ENCODE results near the gene ERICH4.
"Not testable (repeated sequence)": the region's sequence is repeated elsewhere in the genome, so short reads cannot be mapped to it uniquely, and the experiment has no call there.

ERICH4 gene

DNA sequence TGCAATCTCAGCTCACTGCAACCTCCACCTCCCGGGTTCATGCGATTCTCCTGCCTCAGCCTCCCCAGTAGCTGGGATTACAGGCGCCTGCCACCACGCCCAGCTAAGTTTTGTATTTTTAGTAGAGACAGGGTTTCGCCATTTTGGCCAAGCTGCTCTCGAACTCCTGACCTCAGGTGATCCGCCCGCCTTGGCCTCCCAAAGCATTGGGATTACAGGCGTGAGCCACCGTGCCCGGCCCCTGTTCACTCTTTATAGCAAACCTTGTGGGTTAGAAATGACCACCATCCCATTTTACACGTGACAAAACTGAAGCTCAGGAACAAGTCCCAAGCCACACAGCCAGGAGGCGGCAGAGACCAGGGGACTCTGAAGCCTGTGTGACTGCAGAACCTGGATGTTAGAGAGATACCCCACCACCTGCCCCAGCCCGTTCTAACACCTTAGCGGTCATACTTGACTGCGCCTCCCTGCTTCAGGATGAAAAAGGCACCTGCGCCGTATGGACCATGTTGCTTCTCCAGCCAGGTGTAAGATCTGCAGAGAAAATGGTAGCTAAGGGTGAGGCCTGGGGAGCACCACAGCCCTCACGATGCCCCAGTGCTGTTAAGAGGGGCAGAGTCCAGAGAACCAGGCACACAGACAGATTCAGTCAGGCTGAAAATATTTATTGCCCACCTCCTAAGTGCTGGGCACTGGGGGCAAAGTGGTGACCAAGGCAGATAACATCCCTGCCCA is 6.9 kb upstream of the ERICH4 start:
- DNase-seq (ENCODE audit: low read depth) = no peak

DNA sequence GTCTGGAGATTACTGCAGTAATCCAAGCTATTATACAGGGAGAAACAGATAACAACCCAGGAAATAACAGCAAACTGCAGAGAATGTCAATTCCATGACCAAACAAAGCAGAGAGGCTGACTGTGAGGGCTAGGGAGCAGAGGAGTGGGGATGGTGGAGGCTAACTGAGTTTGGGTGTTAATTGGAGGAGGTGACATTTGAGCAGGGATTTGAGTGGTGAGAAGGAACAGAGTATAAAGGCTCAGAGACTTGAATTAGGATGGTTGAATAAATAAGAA is 6.3 kb upstream of the ERICH4 start:
- no peak for DNase-seq (ENCODE audit: low read depth)

DNA sequence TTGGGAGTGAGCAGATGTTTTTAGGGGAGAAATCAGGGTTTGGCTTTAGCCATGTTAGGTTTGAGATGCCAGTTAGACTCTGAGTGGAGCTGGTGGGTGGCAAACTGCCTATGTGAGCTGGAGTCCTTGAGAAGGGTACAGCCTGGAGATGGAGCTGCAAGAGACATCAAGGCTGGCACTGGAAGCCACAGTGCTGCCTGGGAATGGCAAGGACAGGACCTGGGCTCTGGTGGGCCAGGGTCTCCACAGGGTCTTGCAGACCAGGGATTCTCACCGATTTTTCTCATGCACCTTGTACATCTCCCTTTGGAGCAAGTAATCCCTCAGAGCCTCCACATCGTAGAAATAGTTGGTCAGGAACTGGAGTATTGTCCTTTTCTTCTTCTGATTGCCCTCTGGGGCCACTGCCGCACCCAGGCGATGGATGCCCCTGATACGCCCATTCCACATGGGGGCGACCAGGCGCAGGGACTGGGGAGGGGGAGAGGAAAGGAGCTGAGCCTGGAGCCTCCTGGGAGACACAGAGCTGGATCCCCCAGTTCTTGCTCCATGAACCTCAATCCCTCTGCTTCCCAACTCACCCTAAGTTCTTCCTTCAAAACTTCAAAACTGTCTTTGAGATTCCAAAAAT is 4.9 kb upstream of the ERICH4 start:
- DNase-seq (ENCODE audit: low read depth) = no peak

DNA sequence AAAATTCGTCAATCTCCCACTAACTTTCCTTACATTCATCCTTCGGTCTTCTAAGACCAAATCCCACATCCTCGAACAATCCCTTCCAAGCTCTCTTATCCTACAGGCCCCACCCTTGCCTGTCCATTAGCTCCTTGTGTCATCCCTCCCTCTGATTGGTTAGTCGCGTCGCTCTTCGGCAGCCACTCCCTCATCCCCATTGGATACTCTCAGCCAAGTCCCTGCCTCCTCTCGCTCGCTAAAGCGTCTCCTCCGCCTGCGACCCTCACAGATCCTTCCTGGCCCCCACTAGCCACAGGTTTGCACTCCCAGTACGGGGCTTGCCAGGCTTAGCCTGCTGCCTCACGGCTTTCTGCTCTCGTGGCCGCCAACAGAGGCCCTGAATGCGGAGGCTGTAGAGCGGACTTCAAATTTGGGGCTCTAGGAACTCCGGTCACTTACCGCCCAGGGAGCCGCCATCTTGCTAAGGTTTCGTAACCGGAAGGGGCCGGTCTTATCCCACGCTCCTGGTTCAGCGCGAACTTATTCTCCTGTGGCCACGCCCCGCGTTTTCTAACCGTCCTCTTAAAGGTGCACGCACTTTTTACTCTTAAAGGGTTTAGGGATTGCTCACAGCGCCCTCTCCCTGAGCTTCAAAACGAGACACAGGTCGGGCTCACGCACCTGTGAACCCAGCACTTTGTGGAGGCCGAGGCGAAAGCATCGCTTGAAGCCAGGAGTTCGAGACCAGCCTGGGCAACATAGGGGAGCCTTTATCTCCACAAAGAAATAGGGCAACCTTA is 3.3 kb upstream of the ERICH4 start, which contains the start of gene DMAC2:
Gene DMAC2 (minus strand): TSS at position 472 of the 782 bp plus-strand sequence. CDS start 13 bp downstream, at position 459.
- DNase-seq (ENCODE audit: low read depth) = peak; percentile 94

DNA sequence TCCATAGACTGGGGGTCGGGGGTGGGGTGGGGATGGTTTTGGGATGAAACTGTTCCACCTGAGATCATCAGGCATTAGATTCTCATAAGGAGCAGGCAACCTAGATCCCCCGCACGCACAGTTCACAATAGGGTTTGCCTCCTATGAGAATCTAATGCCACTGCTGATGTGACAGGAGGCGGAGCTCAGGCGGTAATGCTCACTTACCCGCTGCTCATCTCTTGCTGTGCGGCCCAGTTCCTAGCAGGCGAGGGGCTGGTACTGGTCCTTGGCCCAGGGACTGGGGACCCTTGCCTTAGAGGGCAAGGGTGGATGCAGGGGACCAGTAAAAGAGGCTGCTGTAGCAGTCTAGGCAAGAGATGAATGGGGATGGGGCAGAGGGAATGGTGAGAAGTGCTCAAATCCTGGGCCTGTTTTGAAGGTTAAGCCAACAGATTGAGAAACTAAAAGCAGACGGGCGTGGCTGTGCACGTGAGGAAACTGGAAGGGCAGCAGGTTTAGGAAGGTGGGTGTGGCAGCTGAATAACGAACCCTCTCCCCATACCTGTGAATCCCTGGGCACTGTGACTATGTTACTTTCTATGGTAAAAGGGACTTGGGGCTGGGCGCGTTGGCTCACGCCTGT is 1.5 kb upstream of the ERICH4 start:
- no peak for DNase-seq (ENCODE audit: low read depth)

DNA sequence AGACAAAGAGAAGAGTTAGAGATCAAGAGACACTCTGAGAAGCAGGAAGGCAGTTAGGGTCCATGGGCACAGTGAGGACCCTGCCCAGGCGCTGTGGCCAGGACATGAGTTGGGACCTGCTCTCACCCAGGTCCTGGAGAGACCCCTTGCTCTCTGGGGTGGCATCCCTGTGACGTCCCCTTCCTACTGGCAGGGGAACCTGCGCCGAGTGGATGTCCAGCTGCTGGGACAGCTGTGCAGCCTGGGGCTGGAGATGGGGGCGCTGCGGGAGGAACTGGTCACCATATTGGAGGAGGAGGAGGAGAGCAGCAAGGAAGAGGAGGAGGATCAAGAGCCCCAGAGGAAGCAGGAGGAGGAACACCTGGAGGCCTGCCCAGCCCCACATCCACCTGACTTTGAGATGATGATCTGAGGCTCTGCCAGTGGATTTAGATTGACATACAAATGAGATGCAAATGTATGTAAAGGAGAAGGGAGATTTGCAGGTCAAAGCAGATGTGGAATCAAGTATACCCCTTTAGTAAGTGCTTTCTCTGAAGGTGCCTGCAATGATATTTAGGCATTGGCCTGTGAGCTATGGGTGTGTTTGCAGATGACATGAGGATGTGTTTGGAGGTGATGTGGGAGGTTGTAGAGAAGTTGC is 978 bp downstream of the ERICH4 start:
- DNase-seq (ENCODE audit: low read depth) = no peak

DNA sequence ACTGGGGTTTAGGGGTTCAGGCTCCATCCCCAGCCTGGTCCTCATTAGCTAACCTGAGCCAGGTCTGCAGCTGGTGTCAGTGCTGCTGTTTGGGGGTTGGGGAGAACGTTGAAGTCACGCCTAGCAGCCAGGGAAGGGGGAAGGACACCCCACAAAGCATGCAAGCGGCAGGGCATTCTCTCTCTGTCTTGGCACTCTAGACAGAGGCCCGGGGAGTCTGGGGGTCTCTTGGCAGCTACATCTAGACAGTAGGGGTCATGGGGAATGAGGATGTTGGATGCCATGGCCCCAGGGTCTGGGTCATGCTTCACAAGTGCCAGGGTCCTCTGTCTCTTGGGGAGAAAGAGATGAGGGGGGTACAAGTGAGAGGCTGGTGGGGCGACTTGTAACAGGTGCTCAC is 2.6 kb downstream of the ERICH4 start:
- no peak for DNase-seq (ENCODE audit: low read depth)

DNA sequence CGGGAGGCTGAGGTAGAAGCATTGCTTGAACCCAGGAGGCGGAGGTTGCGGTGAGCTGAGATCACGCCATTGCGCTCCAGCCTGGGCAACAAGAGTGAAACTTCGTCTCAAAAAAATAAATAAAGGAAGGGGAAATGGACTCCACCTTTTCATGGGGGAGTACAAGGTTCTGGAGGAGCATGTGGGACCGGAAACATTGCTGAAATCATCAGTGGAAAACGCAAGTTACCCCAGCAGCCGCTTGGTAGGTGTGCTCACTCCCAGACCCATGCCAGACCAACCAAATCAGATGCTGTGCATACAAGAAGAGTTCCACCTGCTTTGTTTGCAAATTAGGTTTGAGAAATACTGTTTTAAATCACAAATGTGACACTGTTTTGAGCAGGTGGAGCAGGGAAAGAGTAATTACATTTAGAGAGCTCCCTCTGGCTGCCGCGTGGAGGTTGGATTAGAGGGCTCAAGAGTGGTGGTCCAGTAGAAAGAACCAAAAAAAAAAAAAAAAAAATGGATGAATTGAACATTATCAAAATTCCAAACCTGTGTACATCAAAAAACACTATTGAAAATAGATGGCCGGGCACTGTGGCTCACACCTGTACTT is 4.9 kb downstream of the ERICH4 start:
- DNase-seq (ENCODE audit: low read depth) = no peak

DNA sequence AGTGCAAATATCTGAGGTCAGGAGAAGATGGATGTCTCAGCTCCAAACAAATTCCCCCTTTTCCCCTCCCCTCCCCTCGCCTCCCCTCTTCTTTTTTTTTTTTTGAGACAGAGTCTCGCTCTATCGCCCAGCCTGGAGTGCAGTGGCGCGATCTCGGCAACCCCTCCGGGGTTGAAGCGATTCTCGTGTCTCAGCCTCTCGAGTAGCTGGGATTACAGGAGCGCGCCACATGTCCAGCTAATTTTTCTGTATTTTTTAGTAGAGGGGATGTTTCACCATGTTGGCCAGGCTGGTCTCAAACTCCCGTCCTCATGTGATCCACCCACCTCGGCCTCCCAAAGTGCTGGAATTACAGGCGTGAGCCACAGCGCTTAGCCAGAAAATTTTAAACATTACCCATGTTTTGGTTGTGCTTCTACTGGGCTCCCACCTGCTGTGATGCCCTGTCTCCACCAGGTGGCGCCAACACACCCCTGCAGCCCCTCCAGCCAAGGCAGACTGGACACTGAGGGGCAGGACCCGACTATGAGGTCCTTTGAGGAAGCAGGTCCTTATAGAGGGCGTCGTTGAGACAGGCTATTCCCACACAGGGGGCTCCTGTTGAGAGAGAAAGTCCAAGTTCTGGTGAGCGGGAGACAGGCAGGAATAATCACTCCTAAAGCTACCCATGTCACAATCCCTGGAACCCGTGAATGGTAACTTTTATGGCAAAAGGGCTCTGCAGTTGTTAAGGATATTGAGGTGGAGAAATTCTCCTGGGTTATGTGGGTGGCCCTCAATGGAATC is 6.3 kb downstream of the ERICH4 start:
- DNase-seq (ENCODE audit: low read depth) = peak; percentile 64

DNA sequence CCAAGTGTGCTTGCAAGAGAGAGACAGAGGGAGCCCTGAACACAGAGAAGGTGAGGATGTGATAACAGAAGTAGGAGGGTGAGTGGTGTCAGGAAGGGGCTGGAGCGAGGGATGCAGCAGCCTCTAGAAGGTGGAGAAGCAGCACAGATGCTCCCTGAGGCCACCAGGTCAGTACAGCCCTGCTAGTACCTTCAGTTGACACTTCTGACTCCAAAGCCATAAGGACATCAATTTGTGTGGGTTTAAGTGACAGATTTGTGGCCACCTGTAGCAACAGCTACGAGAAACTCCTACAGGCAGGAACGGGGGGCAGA is 6.9 kb downstream of the ERICH4 start:
- no peak for DNase-seq (ENCODE audit: low read depth)

DNA sequence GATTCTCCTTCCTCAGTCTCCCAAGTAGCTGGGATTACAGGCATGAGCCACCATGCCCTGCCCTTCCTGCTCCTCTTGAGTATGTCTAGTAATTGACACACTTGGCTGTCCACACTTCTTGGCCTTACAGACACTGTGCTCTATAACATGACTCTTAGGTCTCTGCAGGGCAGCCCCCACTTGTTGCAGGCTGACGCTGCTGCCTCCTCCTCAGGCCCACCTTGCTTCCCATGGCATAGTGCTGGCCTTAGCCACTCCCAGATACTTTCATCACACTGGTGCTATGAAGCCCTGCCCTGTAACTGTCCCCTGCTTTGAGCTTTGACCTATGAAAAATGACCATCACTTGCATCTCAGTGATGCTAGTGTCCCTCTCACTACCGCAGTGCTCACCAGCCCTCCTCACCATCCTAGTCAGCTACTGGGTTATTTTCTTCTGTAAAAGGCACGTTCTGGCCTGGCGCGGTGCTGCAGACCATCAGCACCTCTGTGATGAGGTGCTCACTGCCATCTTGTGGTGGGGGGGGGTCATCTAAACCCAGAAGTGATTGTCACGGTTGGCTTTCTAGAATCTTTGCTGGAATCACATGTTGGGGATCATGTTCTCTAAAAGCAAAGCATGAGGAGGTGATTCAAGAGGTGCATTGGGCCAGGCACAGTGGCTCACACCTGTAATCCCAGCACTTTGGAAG is 9.8 kb downstream of the ERICH4 start:
- DNase-seq (ENCODE audit: low read depth) = no peak

DNA sequence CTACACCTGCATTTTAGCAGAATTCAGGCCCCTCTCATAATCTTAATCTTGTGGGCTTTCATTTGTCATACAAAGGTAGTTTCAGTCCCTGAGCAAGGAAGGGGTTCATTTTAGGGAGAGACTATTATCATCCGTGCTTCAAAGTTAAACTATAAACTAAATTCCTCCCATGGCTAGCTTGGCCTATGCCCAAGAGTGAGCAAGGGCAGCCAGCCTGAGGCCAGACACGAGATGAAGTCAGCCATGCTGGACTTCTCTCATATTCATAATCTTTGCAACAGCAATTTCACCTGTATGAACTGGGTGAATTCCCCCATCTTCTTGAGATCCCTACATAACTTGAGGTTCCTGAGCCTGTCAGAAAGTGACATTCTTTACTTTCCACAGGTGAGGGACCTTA is 13.0 kb downstream of the ERICH4 start:
- no peak for DNase-seq (ENCODE audit: low read depth)

DNA sequence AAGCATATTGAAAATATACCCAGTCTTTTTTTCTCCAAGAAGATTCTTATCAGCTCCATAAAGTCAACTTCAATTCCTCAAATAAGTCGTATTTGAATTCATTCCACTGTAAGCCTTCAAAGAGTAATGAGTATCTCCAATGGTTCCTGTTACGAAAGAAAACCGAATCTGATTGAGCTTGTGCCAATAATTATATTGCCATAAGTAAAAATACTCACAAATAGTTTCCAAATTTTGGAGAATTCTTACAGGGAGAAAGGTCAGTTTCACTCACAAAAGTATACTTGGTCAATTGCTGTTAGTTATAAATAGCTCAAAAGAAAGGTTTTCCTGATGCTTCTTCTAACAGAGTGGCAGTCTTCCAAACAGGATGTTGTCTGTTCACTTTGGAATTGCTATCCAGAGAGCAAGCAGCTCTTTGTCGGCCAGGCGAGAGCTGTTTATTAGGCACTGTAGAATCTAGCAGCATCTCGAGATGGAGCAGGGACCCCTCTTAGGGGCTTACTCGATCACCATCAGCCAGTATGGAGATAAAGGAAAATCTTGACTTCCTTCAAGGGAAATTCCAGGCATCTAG is 13.5 kb downstream of the ERICH4 start:
- no peak for DNase-seq (ENCODE audit: low read depth)

DNA sequence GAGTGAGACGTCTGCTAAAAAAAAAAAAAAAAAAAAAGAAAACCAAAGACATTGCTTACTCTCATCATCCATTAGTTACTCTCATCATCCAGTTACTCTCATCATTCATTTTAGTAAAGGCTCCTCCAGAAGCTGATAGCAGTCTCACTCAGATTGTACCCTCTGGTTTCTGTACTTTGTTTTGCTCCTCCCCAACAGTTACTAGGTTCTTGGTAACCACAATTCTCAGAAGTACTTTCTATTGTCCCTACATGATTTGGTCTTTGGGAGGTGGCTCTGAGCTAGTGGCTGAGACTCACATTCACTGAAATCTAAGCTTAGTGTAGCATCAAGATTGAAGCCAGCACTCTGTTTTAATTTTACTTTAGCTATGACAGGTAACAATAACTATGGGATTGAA is 14.3 kb downstream of the ERICH4 start:
- no peak for DNase-seq (ENCODE audit: low read depth)

DNA sequence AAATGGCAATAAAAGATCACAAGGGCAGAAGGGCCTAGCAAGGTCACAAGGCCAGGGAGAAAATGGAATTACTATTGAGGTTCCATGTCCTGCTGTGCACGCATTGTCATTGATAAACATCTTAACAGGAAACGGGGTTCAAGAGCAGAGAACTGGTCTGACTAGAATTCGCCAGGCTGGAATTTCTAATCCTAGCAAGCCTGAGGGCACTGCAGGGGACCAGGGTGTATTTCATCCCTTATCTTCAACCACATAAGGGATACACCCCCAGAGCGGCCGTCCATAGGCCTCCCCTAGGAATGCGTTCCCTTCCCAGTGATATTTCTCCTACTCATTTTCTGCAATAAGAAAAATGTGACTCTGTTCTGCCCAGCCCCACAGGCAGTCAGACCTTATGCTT is 19.5 kb downstream of the ERICH4 start:
- no peak for DNase-seq (ENCODE audit: low read depth)

DNA sequence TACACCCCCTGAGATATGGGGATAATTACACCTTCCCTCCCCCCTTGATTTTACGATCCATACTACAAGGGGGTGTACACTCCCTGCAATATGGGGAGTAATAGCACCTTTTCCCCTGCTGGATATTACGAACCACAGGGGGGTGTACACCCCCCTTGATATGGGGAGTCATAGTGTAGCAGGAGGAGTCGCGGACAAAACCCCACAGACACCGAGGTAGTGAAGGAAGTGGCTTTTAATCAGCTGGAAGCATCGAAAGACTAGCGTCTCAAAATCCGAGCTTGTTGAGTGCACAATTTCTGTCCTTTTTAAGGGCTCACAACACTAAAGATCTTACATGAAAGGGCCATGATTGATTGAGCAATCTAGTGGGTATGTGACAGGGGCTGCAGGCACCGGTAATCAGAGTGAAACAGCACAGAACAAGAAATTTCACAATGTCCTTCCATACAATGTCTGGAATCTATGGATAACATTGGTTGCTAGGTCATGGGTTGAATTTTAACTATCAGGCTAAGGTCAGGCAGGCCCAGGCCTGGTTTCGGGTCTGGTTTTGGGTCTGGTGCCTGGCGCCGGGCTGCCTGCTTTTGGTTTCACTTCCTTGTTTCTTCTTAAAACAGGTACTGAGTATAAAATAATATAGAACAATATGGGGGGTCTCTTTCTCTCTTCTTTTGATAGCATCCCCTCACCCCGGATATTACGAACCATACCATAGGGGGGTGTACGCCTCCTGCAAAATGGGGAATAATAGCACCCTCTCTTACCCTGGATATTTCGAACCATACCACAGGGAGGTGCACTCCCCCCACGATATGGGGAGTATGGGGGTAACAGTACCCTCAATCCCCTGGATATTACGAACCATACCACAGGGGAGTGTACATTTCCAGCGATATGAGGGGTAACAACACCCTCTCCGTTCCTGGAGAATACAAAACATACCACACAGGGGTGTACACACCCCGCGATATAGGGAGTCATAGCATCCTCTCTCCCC is 20.6 kb downstream of the ERICH4 start:
- DNase-seq (ENCODE audit: low read depth) = not testable (repeated sequence)

DNA sequence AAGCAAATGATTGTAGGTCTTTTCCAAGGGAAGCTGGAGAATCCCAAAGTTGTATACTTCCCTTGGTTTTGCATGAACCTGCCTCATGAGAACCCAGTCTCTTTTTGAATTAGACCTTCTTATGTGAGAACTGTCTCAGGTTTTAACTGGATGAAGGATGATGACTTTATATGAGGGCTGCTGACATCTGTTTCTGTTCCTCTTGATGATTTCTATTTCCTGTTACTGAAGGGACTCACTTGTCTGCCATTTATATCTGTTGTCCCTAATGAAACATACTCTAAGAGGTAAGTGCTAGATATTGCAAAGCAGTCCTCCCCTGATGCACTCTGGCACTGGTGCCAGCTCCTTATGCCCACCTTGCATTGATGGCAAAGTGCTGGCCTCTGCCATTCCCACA is 33.6 kb downstream of the ERICH4 start:
- no peak for DNase-seq (ENCODE audit: low read depth)

DNA sequence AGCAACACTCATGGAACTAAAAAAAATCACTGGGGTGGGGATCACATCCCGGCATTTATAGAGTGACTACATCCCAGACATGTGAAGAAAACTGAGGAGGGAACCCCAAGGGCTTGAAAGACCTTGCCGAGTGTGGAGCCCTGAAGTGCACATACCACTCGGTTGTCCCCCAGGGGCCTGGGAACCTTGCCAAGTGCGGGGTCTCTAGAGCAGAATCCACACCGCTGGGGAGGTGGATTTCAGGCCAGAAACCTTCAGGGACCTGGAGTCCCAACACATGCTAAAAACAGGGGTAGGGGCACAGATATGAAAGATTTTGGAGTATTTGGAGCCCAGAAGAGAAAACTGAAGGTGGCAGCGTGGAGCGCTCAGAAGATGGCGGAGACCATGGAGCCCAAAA is 35.2 kb downstream of the ERICH4 start:
- DNase-seq (ENCODE audit: low read depth) = no peak
